Kidney (tissue), 14 donors: Measurements from ENCODE around the gene SYT7. TPM values are rescaled to one million over a fixed set of nuclear protein-coding genes. Genes with fewer than 3 reads are reported as not detected.
A peak's percentile ranks its signal among the peaks of the same experiment; 100 is the strongest.

Source experiments
- DNase-seq, 5 donors: peaks; one replicate each; pipeline ENCODE4 v3.0.0-alpha.2; 2013 to 2020
- FAIRE-seq: peaks from 2 replicates; lab custom pipeline; 2012; peaks lifted over from hg19 to GRCh38; lab: Jason Lieb, UNC
- H3K27ac ChIP-seq, 2 donors: one replicate each; pipeline ENCODE4 v1.7.0; 2013; ENCODE audit warnings: low read depth in 2 of 2, low read length in 2 of 2, inconsistent platforms in 1 of 2
- H3K27me3 ChIP-seq: one replicate; pipeline ENCODE4 v1.7.1; 2013; ENCODE audit warnings: low read length, inconsistent platforms; ENCODE audit not compliant: control insufficient read depth, insufficient read depth
- H3K36me3 ChIP-seq, 3 donors: one replicate each; pipeline versions ENCODE4 v1.7.0 to v1.7.1; 2013; ENCODE audit warnings: low read length in 3 of 3, control low read depth in 1 of 3, inconsistent platforms in 1 of 3; ENCODE audit not compliant: insufficient read depth in 3 of 3, control insufficient read depth in 2 of 3
- H3K4me1 ChIP-seq, 3 donors: one replicate each; pipeline versions ENCODE4 v1.7.0 to v1.7.1; 2013; ENCODE audit warnings: low read length in 3 of 3, inconsistent platforms in 1 of 3, low read depth in 1 of 3; ENCODE audit not compliant: control insufficient read depth in 2 of 3, insufficient read depth in 2 of 3
- H3K4me3 ChIP-seq, 3 donors: one replicate each; pipeline versions ENCODE4 v1.7.0 to v1.8.1; 2013; ENCODE audit warnings: low read length in 3 of 3, control low read depth in 1 of 3, inconsistent platforms in 1 of 3
- H3K9ac ChIP-seq, 3 donors: one replicate each; pipeline versions ENCODE4 v1.7.0 to v1.7.1; 2013; ENCODE audit warnings: low read length in 3 of 3, control low read depth in 1 of 3, inconsistent platforms in 1 of 3
- H3K9me3 ChIP-seq, 3 donors: one replicate each; pipeline versions ENCODE4 v1.7.0 to v1.7.1; 2013; ENCODE audit warnings: low read length in 3 of 3, control low read depth in 1 of 3, inconsistent platforms in 1 of 3; ENCODE audit not compliant: control insufficient read depth in 2 of 3, insufficient read depth in 1 of 3
- CTCF ChIP-seq: IDR thresholded peaks from 3 replicates; pipeline ENCODE4 v1.5.1; 2012; ENCODE audit warnings: mild to moderate bottlenecking, moderate library complexity, borderline replicate concordance; ENCODE audit not compliant: insufficient read depth; ENCODE audit errors: extremely low read depth
- intact Hi-C: fragments of 100-400 bp; cut with DNase I; formaldehyde crosslinking; loops from one replicate; pipeline ENCODE4 v1.11.1; 2022
- polyA plus RNA-seq: library from polyadenylated mRNA; stranded (reverse); fragments of 350-450 nt; fragmentation: Illumina TruSeq; extraction: RNeasy Lipid Tissue Mini Kit (QIAGEN cat#74804); gene quantifications from one replicate; pipeline ENCODE4 v1.2.3, GENCODE V29; 2014; ENCODE audit warnings: low read depth, low replicate concordance; ENCODE audit not compliant: insufficient read depth
- total RNA-seq: library from RNA; stranded (reverse); fragmentation: NEBNext Ultra II Directional; extraction: Animal tissue kit (Norgen Biotek cat#: 25700); gene quantifications from one replicate; pipeline ENCODE4 v1.2.1, GENCODE V29; 2021
- donor health status: control.
- donor health status: control.
- donor health status: control.
- donor health status: control.
- donor health status: control.
- donor health status: DM: yes; HTN: yes; CAD: no.
- donor health status: Normal renal cell carcinoma (clear cell type).

Gene SYT7
- total and polyA plus RNA-seq, 2 donors from 2014 or later, result 5.7 to 6.7 TPM

- DNase-seq (peak in 3 of 5 donors; percentile 45 to 70 (median 56)), FAIRE-seq (no peak)
- no peak overlapping the region for H3K27ac ChIP-seq
- no peak overlapping the region for H3K9ac ChIP-seq
- no peaks in the 10 kb centered on the region for H3K36me3 ChIP-seq
- intact Hi-C loops, result no loop called here
- no peak overlapping the region for H3K4me3 ChIP-seq
- peaks cover 0 to 6% (median 0%) of the 10 kb centered on the region in 3 donors for H3K4me1 ChIP-seq
- H3K27me3 ChIP-seq, result peaks cover 7% of the 10 kb centered on the region
- no peak for TF ChIP-seq CTCF
- no peaks in the 10 kb centered on the region for H3K9me3 ChIP-seq
These were observed 75.2 kb downstream of the SYT7 start for GRCh38 chr11:61505640-61506155.

- no peak for TF ChIP-seq CTCF
- no peaks in the 10 kb centered on the region for H3K36me3 ChIP-seq
- DNase-seq (no peak), FAIRE-seq (no peak)
- H3K9ac ChIP-seq, result no peak overlapping the region
- no peaks in the 10 kb centered on the region for H3K9me3 ChIP-seq
- intact Hi-C loops, result no loop called here
- peaks cover 7% of the 10 kb centered on the region for H3K27me3 ChIP-seq
- no peak overlapping the region for H3K27ac ChIP-seq
- H3K4me3 ChIP-seq, result no peak overlapping the region
- H3K4me1 ChIP-seq, result peaks cover 0 to 6% (median 0%) of the 10 kb centered on the region in 3 donors
These were observed 75.8 kb downstream of the SYT7 start for GRCh38 chr11:61505106-61505505.

- FAIRE-seq, result no peak
- Histone ChIP-seq H3K9me3 (no peaks in the 10 kb centered on the region), H3K27me3 (peaks cover 7% of the 10 kb centered on the region), H3K36me3 (no peaks in the 10 kb centered on the region), H3K4me3 (no peak overlapping the region), H3K4me1 (no peaks in the 10 kb centered on the region), H3K9ac (no peak overlapping the region), H3K27ac (no peak overlapping the region)
- intact Hi-C loops, result no loop called here
- DNase-seq, result no peak
- TF ChIP-seq CTCF, result no peak
These were observed 77.6 kb downstream of the SYT7 start for GRCh38 chr11:61503135-61503770.

GRCh38 chr11:61502522-61502921, 78.4 kb downstream of the SYT7 start:
- TF ChIP-seq CTCF, result no peak
- no peak overlapping the region for H3K27ac ChIP-seq
- H3K9me3 ChIP-seq, result no peaks in the 10 kb centered on the region
- intact Hi-C loops, result no loop called here
- no peak overlapping the region for H3K4me3 ChIP-seq
- H3K9ac ChIP-seq, result no peak overlapping the region
- H3K27me3 ChIP-seq, result peaks cover 5% of the 10 kb centered on the region
- FAIRE-seq (no peak), DNase-seq (no peak)
- H3K36me3 ChIP-seq, result no peaks in the 10 kb centered on the region
- no peaks in the 10 kb centered on the region for H3K4me1 ChIP-seq
